Nephron (organoid): ENCODE measurements around the gene TMPRSS13.

Experiments
- H3K27ac Mint-ChIP-seq, 3 experiments: 2 replicates each; pipeline ENCODE4 v1.8.0; 2020; ENCODE audit warnings: mixed read lengths in 3 of 3, mild to moderate bottlenecking in 2 of 3, moderate library complexity in 1 of 3
- H3K27me3 Mint-ChIP-seq: 2 replicates; pipeline ENCODE4 v1.8.0; 2021; ENCODE audit warnings: low read depth, mild to moderate bottlenecking, moderate library complexity, mixed read lengths
- H3K36me3 Mint-ChIP-seq: 2 replicates; pipeline ENCODE4 v1.8.0; 2020; ENCODE audit warnings: low read depth, mixed read lengths
- H3K4me1 Mint-ChIP-seq: 2 replicates; pipeline ENCODE4 v1.8.0; 2020; ENCODE audit warnings: mixed read lengths
- H3K4me3 Mint-ChIP-seq, 3 experiments: 2 replicates each; pipeline ENCODE4 v1.8.0; 2020; ENCODE audit warnings: mild to moderate bottlenecking in 3 of 3, mixed read lengths in 3 of 3, moderate library complexity in 2 of 3
- H3K9me3 Mint-ChIP-seq: 2 replicates; pipeline ENCODE4 v1.8.0; 2020; ENCODE audit warnings: mixed read lengths
- CTCF ChIP-seq, 3 experiments: fragments of 200-600 bp; sonication (generic); IDR thresholded peaks; one replicate each; pipeline ENCODE4 v1.5.0; 2021; ENCODE audit warnings: antibody characterized with exemption in 3 of 3; ENCODE audit not compliant: unreplicated experiment in 3 of 3

Gene TMPRSS13

GRCh38 chr11:117973503-117973860 lies 44.3 kb upstream of the TMPRSS13 start:
- H3K27me3 Mint-ChIP-seq, result peaks cover 30% of the 10 kb centered on the region
- H3K4me1 Mint-ChIP-seq, result peaks cover 6% of the 10 kb centered on the region
- H3K9me3 Mint-ChIP-seq, result no peaks in the 10 kb centered on the region
- no peak for TF ChIP-seq CTCF (IDR thresholded peaks at IDR 0.05; ENCODE audit: unreplicated experiment in 3 of 3)
- H3K36me3 Mint-ChIP-seq, result no peaks in the 10 kb centered on the region
- H3K4me3 Mint-ChIP-seq, result no peak overlapping the region
- no peak overlapping the region for H3K27ac Mint-ChIP-seq

- H3K9me3 Mint-ChIP-seq, result no peaks in the 10 kb centered on the region
- no peaks in the 10 kb centered on the region for H3K36me3 Mint-ChIP-seq
- TF ChIP-seq CTCF (IDR thresholded peaks at IDR 0.05; ENCODE audit: unreplicated experiment in 3 of 3), result no peak
- H3K4me1 Mint-ChIP-seq, result peaks cover 6% of the 10 kb centered on the region
- H3K4me3 Mint-ChIP-seq, result no peak overlapping the region
- H3K27ac Mint-ChIP-seq, result peak overlapping the region in 2 of 3 experiments; percentile 49 to 65
- peaks cover 30% of the 10 kb centered on the region for H3K27me3 Mint-ChIP-seq
Measured at GRCh38 chr11:117972629-117973502, 43.7 kb upstream of the TMPRSS13 start.

DNA sequence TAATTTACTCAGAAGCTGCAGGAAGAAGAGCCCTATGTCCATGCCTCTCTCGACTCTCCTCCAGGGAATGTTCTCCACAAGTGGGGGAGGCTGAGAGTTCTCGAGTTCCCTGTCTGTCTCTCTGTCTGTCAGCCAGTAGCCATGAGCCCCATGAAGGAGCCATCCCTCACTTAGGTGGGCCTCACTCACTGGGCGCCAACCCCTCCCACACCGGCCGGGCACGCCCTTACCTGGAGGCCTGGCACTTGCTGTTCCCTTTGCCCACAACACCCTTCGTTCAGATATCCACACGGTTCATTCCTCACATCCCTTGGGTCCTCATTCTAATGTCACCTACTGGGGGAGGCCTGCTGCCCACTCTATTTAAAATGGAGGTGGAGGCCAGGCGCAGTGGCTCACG lies 42.8 kb upstream of the TMPRSS13 start:
- Mint-ChIP-seq H3K9me3 (no peaks in the 10 kb centered on the region), H3K4me1 (peaks cover 6% of the 10 kb centered on the region), H3K27ac (no peak overlapping the region), H3K27me3 (peaks cover 30% of the 10 kb centered on the region), H3K36me3 (no peaks in the 10 kb centered on the region), H3K4me3 (no peak overlapping the region)
- no peak for TF ChIP-seq CTCF (IDR thresholded peaks at IDR 0.05; ENCODE audit: unreplicated experiment in 3 of 3)

DNA sequence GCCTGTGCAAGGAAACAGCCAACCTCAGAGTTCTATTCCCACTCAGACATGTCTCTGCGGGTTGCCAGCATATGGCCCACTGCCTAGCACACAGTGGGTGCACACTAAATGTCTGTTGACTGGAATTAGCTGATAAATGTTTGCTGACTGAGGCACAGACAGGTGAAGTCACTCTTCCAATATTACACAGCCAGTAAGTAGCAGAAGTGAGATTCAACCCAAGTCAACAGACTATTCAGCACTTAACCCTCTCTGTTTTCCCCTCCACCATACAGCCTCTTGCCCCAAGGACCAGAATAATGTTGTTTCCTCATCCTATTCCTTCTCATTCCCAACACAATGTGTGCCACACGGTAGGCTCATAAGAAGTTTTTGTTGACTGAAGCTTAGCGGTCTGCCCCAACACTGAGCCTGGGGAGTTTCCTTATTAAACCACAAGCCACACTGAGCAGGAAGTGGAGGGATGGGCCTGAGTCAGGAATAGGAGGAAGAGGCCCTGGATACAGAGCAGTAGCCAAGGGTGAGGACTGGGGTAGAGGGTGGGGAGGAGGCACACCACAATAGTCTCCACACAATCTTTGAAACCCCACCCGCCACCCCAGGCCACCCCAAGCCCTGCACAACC lies 41.3 kb upstream of the TMPRSS13 start:
- TF ChIP-seq CTCF (IDR thresholded peaks at IDR 0.05; ENCODE audit: unreplicated experiment in 3 of 3), result no peak
- no peaks in the 10 kb centered on the region for H3K9me3 Mint-ChIP-seq
- H3K4me3 Mint-ChIP-seq, result no peak overlapping the region
- H3K27me3 Mint-ChIP-seq, result peaks cover 30% of the 10 kb centered on the region
- H3K36me3 Mint-ChIP-seq, result no peaks in the 10 kb centered on the region
- no peak overlapping the region for H3K27ac Mint-ChIP-seq
- peaks cover 6% of the 10 kb centered on the region for H3K4me1 Mint-ChIP-seq

DNA sequence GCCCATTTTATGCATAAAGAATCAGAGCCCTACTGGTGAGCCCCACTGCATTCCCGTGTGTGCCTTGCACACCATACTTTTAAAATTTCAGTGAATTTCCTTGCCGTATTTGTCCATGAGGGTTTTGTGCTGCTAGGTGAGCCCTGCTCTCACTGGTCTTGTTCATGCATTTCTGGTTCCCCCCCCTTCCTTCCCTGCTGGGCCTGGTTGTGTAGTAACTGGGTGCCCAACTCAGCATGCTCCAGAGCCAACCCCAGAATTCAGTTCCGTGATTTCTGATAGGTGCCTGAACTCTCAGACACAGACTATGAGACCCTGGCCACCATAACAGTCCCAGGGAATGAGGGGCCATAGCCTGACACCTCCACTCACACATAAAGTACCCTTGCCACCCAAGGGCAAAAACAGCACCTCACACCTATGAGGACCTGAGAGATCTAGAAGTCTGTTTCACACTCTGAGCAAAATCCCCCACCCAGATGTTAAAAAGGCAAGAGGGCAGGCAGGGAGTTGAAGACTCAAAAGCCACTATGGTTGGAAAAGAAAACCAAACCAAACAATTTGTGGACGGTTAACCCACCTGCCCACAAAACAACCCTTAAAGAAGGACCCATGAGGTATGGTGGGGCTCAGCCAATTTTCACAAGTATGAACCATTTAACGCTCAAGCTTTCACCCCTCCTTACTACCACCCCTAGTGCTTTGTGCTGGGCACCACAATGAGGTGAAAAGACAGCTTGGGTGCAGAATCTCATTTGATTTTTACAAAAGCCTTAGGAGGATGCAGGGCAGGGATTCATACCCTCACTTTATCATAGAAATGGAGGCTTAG lies 40.2 kb upstream of the TMPRSS13 start:
- TF ChIP-seq CTCF (IDR thresholded peaks at IDR 0.05; ENCODE audit: unreplicated experiment in 3 of 3), result no peak
- Mint-ChIP-seq H3K27me3 (peaks cover 30% of the 10 kb centered on the region), H3K4me3 (no peak overlapping the region), H3K27ac (no peak overlapping the region), H3K9me3 (no peaks in the 10 kb centered on the region), H3K4me1 (peaks cover 6% of the 10 kb centered on the region), H3K36me3 (no peaks in the 10 kb centered on the region)
